CD4-positive, alpha-beta T cell (primary cell): ENCODE results near the gene MAP4K2. TPM values are rescaled to one million over a fixed set of nuclear protein-coding genes. Genes with fewer than 3 reads are reported as not detected.
A peak's percentile ranks its signal among the peaks of the same experiment; 100 is the strongest.

Experiments
- ATAC-seq: fragments of 200-7000 bp; cut with Tn5 transposase; one replicate; pipeline ENCODE4 v1.10.0; 2022; ENCODE audit warnings: mild to moderate bottlenecking; ENCODE audit not compliant: poor library complexity
- CTCF ChIA-PET: fragments of 350-600 bp; sonication (Branson Sonifier 250); formaldehyde crosslinking; loops from one replicate; lab custom pipeline; 2021; ENCODE audit warnings: antibody characterized with exemption, inconsistent platforms; lab: Charles Lee
- POLR2A ChIA-PET: fragments of 350-600 bp; sonication (Branson Sonifier 250); formaldehyde crosslinking; loops from one replicate; lab custom pipeline; 2021; ENCODE audit warnings: antibody characterized with exemption, inconsistent platforms; lab: Charles Lee
- DNase-seq, 14 experiments: peaks; one replicate each; pipeline ENCODE4 v3.0.0-alpha.2; 2013 to 2020; ENCODE audit warnings: mixed read lengths in 2 of 14
- H3K27ac ChIP-seq, 2 donors: one replicate each; pipeline versions ENCODE4 v1.5.1 to v1.7.0; 2013; ENCODE audit warnings: low read length in 2 of 2, low read depth in 1 of 2, mild to moderate bottlenecking in 1 of 2
- H3K27me3 ChIP-seq, 2 experiments: 1 replicate in 1 of 2; 2 replicates in 1 of 2; pipeline versions ENCODE4 v1.6.1 to v1.7.0; 2013; ENCODE audit warnings: low read length in 2 of 2, control low read depth in 1 of 2, mild to moderate bottlenecking in 1 of 2, moderate library complexity in 1 of 2; ENCODE audit not compliant: insufficient read depth in 2 of 2, control insufficient read depth in 1 of 2
- H3K36me3 ChIP-seq: one replicate; pipeline ENCODE4 v1.6.1; 2013; ENCODE audit warnings: low read length, control low read depth; ENCODE audit not compliant: insufficient read depth
- H3K4me1 ChIP-seq: one replicate; pipeline ENCODE4 v1.6.1; 2013; ENCODE audit warnings: low read length, control low read depth; ENCODE audit not compliant: insufficient read depth
- H3K4me3 ChIP-seq: one replicate; pipeline ENCODE4 v1.5.1; 2013; ENCODE audit warnings: mild to moderate bottlenecking, low read length, moderate library complexity
- H3K9me3 ChIP-seq, 2 experiments: 1 replicate in 1 of 2; 2 replicates in 1 of 2; pipeline versions ENCODE4 v1.6.1 to v1.7.0; 2013; ENCODE audit warnings: low read length in 2 of 2, mild to moderate bottlenecking in 2 of 2, control low read depth in 1 of 2, moderate library complexity in 1 of 2; ENCODE audit not compliant: control insufficient read depth in 1 of 2, insufficient read depth in 1 of 2
- H3K27ac Mint-ChIP-seq: one replicate; pipeline ENCODE4 v1.8.0; 2020; ENCODE audit warnings: mixed read lengths
- H3K27me3 Mint-ChIP-seq: one replicate; pipeline ENCODE4 v1.8.0; 2021; ENCODE audit warnings: mixed read lengths
- H3K36me3 Mint-ChIP-seq: one replicate; pipeline ENCODE4 v1.8.0; 2021; ENCODE audit warnings: low read depth, mixed read lengths
- H3K4me1 Mint-ChIP-seq: one replicate; pipeline ENCODE4 v1.8.0; 2021; ENCODE audit warnings: low read depth, mixed read lengths
- H3K4me3 Mint-ChIP-seq: one replicate; pipeline ENCODE4 v1.8.0; 2020; ENCODE audit warnings: mild to moderate bottlenecking, mixed read lengths
- H3K9me3 Mint-ChIP-seq: one replicate; pipeline ENCODE4 v1.8.0; 2020; ENCODE audit warnings: mixed read lengths
- intact Hi-C, 2 experiments: fragments of 100-400 bp; cut with DNase I in 1 of 2; cut with micrococcal nuclease in 1 of 2; formaldehyde crosslinking; loops; one replicate each; pipeline versions ENCODE4 v1.15.1 to v1.9.0; 2023 to 2025; cut with DNase I, micrococcal nuclease
- total RNA-seq, 174 experiments: library from RNA in 2 of 174; stranded (reverse) in 2 of 174; gene quantifications; one replicate each; pipeline ENCODE4 v1.2.3 and lab custom pipeline; 2021 to 2026
- TF ChIP-seq, protein P1 (sequence below): fragments of 200-600 bp; IDR thresholded peaks from one replicate; pipeline ENCODE4 v1.8.0; 2022; ENCODE audit warnings: antibody characterized with exemption, mild to moderate bottlenecking

Gene MAP4K2
- total RNA-seq, 2 experiments from 2014 or later: 71.9 to 74.1 TPM

- peak overlapping the region; percentile 85 for H3K4me3 Mint-ChIP-seq
- H3K4me1 Mint-ChIP-seq: peaks cover 34% of the 10 kb centered on the region
- Histone ChIP-seq H3K4me1 (peaks cover 41% of the 10 kb centered on the region), H3K4me3 (peak overlapping the region; percentile 76), H3K27ac (peak overlapping the region; percentile 75 to 85), H3K27me3 (no peaks in the 10 kb centered on the region), H3K9me3 (no peaks in the 10 kb centered on the region), H3K36me3 (peaks cover 56% of the 10 kb centered on the region)
- H3K27me3 Mint-ChIP-seq: no peaks in the 10 kb centered on the region
- peak overlapping the region; percentile 76 for H3K27ac Mint-ChIP-seq
- ChIA-PET CTCF (interaction anchor here (0.9 to 2.8 kb wide), 7 partner anchors 14 to 83 kb away, joined by 3 to 7 read pairs (median 3); partner anchors contain the start of gene CDC42BPG), POLR2A (interaction anchor here (0.5 to 5.7 kb wide), 19 partner anchors 8 to 485 kb away, joined by 3 to 81 read pairs (median 5); partner anchors contain the start of genes CDC42BPG, EHD1, FAU and MAJIN)
- ATAC-seq (peak; percentile 22), DNase-seq (peak in 12 of 14 experiments; percentile 13 to 76 (median 42))
- H3K36me3 Mint-ChIP-seq: peaks cover 57% of the 10 kb centered on the region
- intact Hi-C loops: loop anchor here in 1 of 2 experiments (5.0 kb wide), 2 partner anchors 85 to 310 kb away; partner anchors contain the start of gene TM7SF2
- TF ChIP-seq, protein P1, sequence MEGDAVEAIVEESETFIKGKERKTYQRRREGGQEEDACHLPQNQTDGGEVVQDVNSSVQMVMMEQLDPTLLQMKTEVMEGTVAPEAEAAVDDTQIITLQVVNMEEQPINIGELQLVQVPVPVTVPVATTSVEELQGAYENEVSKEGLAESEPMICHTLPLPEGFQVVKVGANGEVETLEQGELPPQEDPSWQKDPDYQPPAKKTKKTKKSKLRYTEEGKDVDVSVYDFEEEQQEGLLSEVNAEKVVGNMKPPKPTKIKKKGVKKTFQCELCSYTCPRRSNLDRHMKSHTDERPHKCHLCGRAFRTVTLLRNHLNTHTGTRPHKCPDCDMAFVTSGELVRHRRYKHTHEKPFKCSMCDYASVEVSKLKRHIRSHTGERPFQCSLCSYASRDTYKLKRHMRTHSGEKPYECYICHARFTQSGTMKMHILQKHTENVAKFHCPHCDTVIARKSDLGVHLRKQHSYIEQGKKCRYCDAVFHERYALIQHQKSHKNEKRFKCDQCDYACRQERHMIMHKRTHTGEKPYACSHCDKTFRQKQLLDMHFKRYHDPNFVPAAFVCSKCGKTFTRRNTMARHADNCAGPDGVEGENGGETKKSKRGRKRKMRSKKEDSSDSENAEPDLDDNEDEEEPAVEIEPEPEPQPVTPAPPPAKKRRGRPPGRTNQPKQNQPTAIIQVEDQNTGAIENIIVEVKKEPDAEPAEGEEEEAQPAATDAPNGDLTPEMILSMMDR: no peak
- H3K9me3 Mint-ChIP-seq: no peaks in the 10 kb centered on the region
Observed at GRCh38 chr11:64802370-64803157, 450 bp downstream of the MAP4K2 start.

DNA sequence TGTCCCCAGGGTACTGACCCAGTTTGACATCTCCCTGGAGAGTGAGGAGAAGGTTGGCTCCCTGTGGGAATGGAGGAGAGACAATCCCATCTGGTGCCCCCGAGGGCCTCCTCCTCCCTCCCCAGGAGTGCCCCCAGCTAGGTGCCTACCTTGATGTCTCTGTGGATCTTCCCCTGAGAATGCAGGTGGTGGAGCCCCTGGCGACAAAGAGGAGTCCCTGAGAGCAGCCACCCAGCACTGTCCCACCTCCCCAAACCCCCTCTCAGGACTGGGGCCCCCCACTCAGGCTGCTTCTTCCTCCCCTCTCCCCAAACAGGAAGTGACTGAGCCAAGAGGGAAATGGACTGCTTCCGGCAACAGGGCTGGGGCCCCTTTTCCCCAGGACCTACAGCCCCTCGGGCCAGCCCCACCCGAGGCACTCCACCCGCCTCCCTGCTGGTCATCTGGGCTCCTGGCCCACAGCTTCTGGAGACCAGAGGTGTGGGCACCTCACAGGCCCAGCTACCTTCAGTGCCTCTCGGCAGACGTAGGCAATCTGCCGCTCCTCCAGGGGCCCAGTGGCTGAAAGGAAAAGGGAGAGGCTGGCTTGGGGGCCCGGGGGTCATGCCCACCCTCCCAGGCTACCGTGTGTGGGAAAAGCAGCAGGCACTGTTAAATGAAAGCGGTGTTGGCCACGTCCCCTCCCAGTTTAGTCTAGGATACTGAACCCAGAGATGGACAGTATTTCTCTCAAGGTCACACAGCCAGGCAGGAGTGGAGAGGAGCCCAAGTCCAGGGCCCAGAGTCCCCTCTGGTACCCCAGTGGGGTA, 1.2 kb downstream of the MAP4K2 start:
- ATAC-seq (no peak), DNase-seq (peak in 3 of 14 experiments; percentile 25 to 40 (median 26))
- Histone ChIP-seq H3K4me1 (peaks cover 42% of the 10 kb centered on the region), H3K9me3 (no peaks in the 10 kb centered on the region), H3K4me3 (peak overlapping the region; percentile 76), H3K27me3 (no peaks in the 10 kb centered on the region), H3K36me3 (peaks cover 55% of the 10 kb centered on the region), H3K27ac (peak overlapping the region; percentile 75 to 85)
- H3K4me1 Mint-ChIP-seq: peaks cover 31% of the 10 kb centered on the region
- H3K4me3 Mint-ChIP-seq: peak overlapping the region; percentile 85
- peak overlapping the region; percentile 76 for H3K27ac Mint-ChIP-seq
- no peaks in the 10 kb centered on the region for H3K27me3 Mint-ChIP-seq
- ChIA-PET POLR2A (interaction anchor here (0.6 to 5.7 kb wide), 13 partner anchors 9 to 333 kb away, joined by 3 to 81 read pairs (median 9); partner anchors contain the start of genes CDC42BPG, EHD1, FAU and MEN1), CTCF (interaction anchor here (0.9 to 2.8 kb wide), 6 partner anchors 13 to 59 kb away, joined by 3 to 7 read pairs (median 3); partner anchors contain the start of gene CDC42BPG)
- TF ChIP-seq, protein P1: no peak
- H3K36me3 Mint-ChIP-seq: peaks cover 50% of the 10 kb centered on the region
- intact Hi-C loops: loop anchor here in 1 of 2 experiments (2.0 to 5.0 kb wide), 3 partner anchors 15 to 311 kb away; partner anchors contain the start of gene TM7SF2
- H3K9me3 Mint-ChIP-seq: no peaks in the 10 kb centered on the region

DNA sequence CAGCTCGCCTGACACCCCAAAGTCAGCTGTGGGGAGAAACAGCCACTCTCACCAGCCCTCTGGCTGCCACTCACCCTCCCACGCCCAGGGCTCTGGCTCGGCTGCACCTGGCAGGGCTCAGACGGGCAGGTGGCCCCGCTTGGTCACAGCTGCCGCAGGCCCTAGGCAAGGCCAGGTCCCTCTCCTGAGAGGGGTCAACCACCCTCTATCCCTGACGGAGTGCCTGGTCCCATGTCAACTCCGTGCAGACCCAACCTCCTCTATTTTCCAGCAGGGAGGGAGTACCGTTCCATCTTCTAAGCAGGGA, 1.9 kb downstream of the MAP4K2 start:
- Histone ChIP-seq H3K9me3 (no peaks in the 10 kb centered on the region), H3K4me1 (peaks cover 49% of the 10 kb centered on the region), H3K27me3 (no peaks in the 10 kb centered on the region), H3K36me3 (peaks cover 57% of the 10 kb centered on the region), H3K4me3 (no peak overlapping the region), H3K27ac (peak overlapping the region in 1 of 2 donors; percentile 85)
- peak overlapping the region; percentile 85 for H3K4me3 Mint-ChIP-seq
- TF ChIP-seq, protein P1: no peak
- peak in 1 of 14 experiments; percentile 30 for DNase-seq
- peak overlapping the region; percentile 76 for H3K27ac Mint-ChIP-seq
- H3K9me3 Mint-ChIP-seq: no peaks in the 10 kb centered on the region
- H3K27me3 Mint-ChIP-seq: no peaks in the 10 kb centered on the region
- H3K36me3 Mint-ChIP-seq: peaks cover 50% of the 10 kb centered on the region
- no peak for ATAC-seq
- peaks cover 27% of the 10 kb centered on the region for H3K4me1 Mint-ChIP-seq
- intact Hi-C loops: loop anchor here in 1 of 2 experiments (2.0 to 5.0 kb wide), 3 partner anchors 14 to 311 kb away; partner anchors contain the start of gene TM7SF2
- CTCF ChIA-PET: interaction anchor here (2.8 kb wide), 1 partner anchor 13 kb away, joined by 7 read pairs; no protein-coding TSS in a partner anchor
- POLR2A ChIA-PET: interaction anchor here (0.5 to 5.7 kb wide), 6 partner anchors 10 to 321 kb away, joined by 3 to 81 read pairs (median 5); partner anchors contain the start of genes FAU, MEN1, MRPL49 and RASGRP2
